ENCODE results near the gene SYPL2.
"Not testable (repeated sequence)": the region's sequence is repeated elsewhere in the genome, so short reads cannot be mapped to it uniquely, and the experiment has no call there.

Gene SYPL2

DNA sequence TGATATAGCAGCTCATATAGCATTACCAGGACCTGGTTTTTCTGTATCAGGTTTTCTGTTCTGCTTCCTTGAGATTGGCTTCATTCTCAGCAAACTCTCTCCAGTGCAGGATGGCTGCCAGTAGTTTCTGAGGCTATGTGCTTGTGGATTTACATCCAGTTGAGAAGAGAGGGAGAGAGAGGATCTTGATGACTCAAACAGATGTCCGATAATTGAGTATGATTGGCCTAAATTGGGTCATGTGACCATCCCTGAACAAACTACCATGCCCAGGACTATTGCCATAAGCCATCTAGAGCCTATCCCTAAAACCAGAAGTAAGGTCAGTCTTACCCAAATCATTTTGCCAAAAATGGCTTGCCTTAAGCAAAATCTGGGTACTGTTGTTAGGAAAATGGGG lies 22.0 kb upstream of the SYPL2 start:
- no peaks in the 10 kb centered on the region for H3K9me3 ChIP-seq (ENCODE audit: control insufficient read depth, insufficient read depth, low read length)
- no peak overlapping the region for H3K9ac ChIP-seq (ENCODE audit: low read depth, low read length)
- H3K36me3 ChIP-seq (ENCODE audit: control insufficient read depth, insufficient read depth, low read length) = no peaks in the 10 kb centered on the region
- H3K4me1 ChIP-seq (ENCODE audit: control insufficient read depth, insufficient read depth, low read length) = no peaks in the 10 kb centered on the region
- no peak overlapping the region for H3K4me3 ChIP-seq (ENCODE audit: low read depth, low read length)
- H3K27me3 ChIP-seq (ENCODE audit: control insufficient read depth, insufficient read depth, low read length) = no peaks in the 10 kb centered on the region

- H3K4me1 ChIP-seq (ENCODE audit: control insufficient read depth, insufficient read depth, low read length); H3K4me3 ChIP-seq (ENCODE audit: low read depth, low read length); H3K9ac ChIP-seq (ENCODE audit: low read depth, low read length); H3K9me3 ChIP-seq (ENCODE audit: control insufficient read depth, insufficient read depth, low read length); H3K27me3 ChIP-seq (ENCODE audit: control insufficient read depth, insufficient read depth, low read length); H3K36me3 ChIP-seq (ENCODE audit: control insufficient read depth, insufficient read depth, low read length): not testable (repeated sequence)
These were observed 20.2 kb upstream of the SYPL2 start for GRCh38 chr1:109445949-109446695.

- H3K9me3 ChIP-seq (ENCODE audit: control insufficient read depth, insufficient read depth, low read length) = no peaks in the 10 kb centered on the region
- no peak overlapping the region for H3K4me3 ChIP-seq (ENCODE audit: low read depth, low read length)
- H3K27me3 ChIP-seq (ENCODE audit: control insufficient read depth, insufficient read depth, low read length) = no peaks in the 10 kb centered on the region
- H3K36me3 ChIP-seq (ENCODE audit: control insufficient read depth, insufficient read depth, low read length) = no peaks in the 10 kb centered on the region
- H3K9ac ChIP-seq (ENCODE audit: low read depth, low read length) = no peak overlapping the region
- H3K4me1 ChIP-seq (ENCODE audit: control insufficient read depth, insufficient read depth, low read length) = no peaks in the 10 kb centered on the region
These were observed 18.8 kb upstream of the SYPL2 start for GRCh38 chr1:109447524-109447923.

DNA sequence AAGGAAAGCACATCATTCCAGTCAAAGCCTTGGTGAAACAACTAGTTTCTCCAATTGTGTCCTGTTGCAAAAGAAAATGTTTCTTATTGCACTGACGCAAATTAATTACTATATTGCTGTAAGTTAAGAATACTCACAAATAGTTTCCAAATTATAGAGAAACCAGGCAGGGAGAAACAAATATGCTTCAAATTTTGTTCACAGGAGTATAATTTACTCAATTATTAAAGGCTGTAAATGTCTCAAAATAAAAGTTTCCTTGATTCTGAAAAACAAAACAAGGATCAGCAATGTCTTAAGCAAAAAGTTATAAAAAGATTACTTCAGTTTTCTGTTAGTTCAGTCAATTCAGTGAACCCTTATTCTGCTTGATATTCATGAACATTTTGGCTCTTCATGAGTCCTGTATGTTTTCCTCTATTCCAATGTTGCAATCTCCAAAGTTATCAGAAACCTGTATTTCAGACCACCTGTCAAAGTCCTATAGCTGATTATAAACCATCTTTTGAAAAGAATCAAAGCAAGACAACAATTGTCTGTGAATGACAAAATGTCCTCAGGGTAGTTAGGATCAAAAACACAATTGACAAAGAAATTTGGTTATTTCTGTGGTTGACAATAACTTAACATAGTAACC lies 11.7 kb upstream of the SYPL2 start:
- no peak overlapping the region for H3K4me3 ChIP-seq (ENCODE audit: low read depth, low read length)
- H3K9me3 ChIP-seq (ENCODE audit: control insufficient read depth, insufficient read depth, low read length) = peaks cover 3% of the 10 kb centered on the region
- no peaks in the 10 kb centered on the region for H3K4me1 ChIP-seq (ENCODE audit: control insufficient read depth, insufficient read depth, low read length)
- no peak overlapping the region for H3K9ac ChIP-seq (ENCODE audit: low read depth, low read length)
- no peaks in the 10 kb centered on the region for H3K27me3 ChIP-seq (ENCODE audit: control insufficient read depth, insufficient read depth, low read length)
- no peaks in the 10 kb centered on the region for H3K36me3 ChIP-seq (ENCODE audit: control insufficient read depth, insufficient read depth, low read length)

GRCh38 chr1:109457819-109458218 lies 8.5 kb upstream of the SYPL2 start:
- Histone ChIP-seq H3K27me3 (ENCODE audit: control insufficient read depth, insufficient read depth, low read length) (no peaks in the 10 kb centered on the region), H3K4me1 (ENCODE audit: control insufficient read depth, insufficient read depth, low read length) (no peaks in the 10 kb centered on the region), H3K9me3 (ENCODE audit: control insufficient read depth, insufficient read depth, low read length) (peaks cover 3% of the 10 kb centered on the region), H3K4me3 (ENCODE audit: low read depth, low read length) (no peak overlapping the region), H3K9ac (ENCODE audit: low read depth, low read length) (no peak overlapping the region), H3K36me3 (ENCODE audit: control insufficient read depth, insufficient read depth, low read length) (no peaks in the 10 kb centered on the region)

- H3K27me3 ChIP-seq (ENCODE audit: control insufficient read depth, insufficient read depth, low read length) = peaks cover 39% of the 10 kb centered on the region
- no peak overlapping the region for H3K9ac ChIP-seq (ENCODE audit: low read depth, low read length)
- no peaks in the 10 kb centered on the region for H3K9me3 ChIP-seq (ENCODE audit: control insufficient read depth, insufficient read depth, low read length)
- H3K4me1 ChIP-seq (ENCODE audit: control insufficient read depth, insufficient read depth, low read length) = peaks cover 14% of the 10 kb centered on the region
- peak overlapping the region; percentile 72 for H3K4me3 ChIP-seq (ENCODE audit: low read depth, low read length)
- H3K36me3 ChIP-seq (ENCODE audit: control insufficient read depth, insufficient read depth, low read length) = no peaks in the 10 kb centered on the region
These were observed 258 bp upstream of the SYPL2 start for GRCh38 chr1:109466125-109466451.

DNA sequence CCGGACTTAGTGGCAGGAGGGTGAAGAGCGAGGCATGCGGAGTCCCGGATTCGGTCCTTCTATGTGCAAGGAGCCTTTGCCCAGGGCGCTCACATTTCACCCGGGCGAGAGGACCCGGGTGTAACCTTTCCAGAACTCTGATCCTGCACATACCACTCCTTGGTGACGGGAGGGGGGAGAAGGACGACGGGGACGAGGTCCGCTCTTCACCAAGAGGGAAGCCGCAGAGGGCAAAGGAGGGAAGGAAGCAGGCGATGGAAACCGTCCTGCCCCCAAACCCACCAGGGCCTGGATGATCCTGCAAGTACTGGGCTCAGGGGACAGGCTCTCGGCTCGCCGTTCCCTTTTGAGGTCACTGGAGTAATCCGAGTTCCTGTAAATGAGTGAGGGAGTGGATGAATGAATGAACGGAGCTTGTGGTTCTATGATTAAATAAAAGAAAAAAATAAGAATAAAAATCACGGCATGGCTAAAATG lies 993 bp downstream of the SYPL2 start:
- Histone ChIP-seq H3K27me3 (ENCODE audit: control insufficient read depth, insufficient read depth, low read length) (peaks cover 39% of the 10 kb centered on the region), H3K4me3 (ENCODE audit: low read depth, low read length) (peak overlapping the region; percentile 68), H3K9me3 (ENCODE audit: control insufficient read depth, insufficient read depth, low read length) (no peaks in the 10 kb centered on the region), H3K4me1 (ENCODE audit: control insufficient read depth, insufficient read depth, low read length) (peaks cover 14% of the 10 kb centered on the region), H3K36me3 (ENCODE audit: control insufficient read depth, insufficient read depth, low read length) (no peaks in the 10 kb centered on the region), H3K9ac (ENCODE audit: low read depth, low read length) (no peak overlapping the region)

DNA sequence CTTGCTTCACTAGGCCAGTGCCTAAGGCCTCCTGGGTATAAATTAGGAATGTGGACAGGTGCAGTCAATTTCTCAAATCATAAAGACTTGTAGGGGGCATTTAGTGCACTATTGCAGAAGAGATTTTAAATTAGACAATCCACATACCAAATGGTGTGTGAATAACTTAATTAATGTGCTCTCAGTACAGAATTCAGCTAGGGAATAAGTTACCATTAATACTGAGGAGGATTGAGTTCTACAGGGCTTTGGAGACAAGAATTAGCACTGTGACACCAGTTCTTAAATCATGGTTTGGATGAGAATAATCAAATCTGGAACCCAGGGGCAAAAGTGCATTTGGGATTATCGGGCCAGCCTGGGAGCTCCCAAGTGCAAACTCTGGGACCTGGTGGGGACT lies 1.7 kb downstream of the SYPL2 start:
- peaks cover 39% of the 10 kb centered on the region for H3K27me3 ChIP-seq (ENCODE audit: control insufficient read depth, insufficient read depth, low read length)

DNA sequence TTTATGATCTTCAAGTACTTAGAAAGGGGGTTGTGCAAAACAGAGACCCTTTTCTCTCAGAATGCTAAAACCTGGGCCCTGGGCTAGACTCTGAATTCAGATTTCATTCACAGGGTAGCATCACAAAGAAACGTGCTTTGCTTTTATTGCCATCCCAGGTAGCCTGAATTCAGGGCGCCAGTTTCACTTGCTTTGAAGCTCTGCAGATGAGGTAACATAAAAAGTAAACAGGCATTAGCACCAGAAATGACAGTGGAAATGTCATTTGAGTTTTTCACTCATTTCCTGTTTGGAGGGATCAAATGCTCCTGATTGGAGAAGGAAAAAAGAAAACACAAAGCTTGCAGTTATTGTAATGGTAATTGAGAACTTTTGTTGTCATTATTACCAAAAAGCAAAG lies 2.6 kb downstream of the SYPL2 start:
- Histone ChIP-seq H3K9ac (ENCODE audit: low read depth, low read length) (no peak overlapping the region), H3K4me1 (ENCODE audit: control insufficient read depth, insufficient read depth, low read length) (peaks cover 14% of the 10 kb centered on the region), H3K9me3 (ENCODE audit: control insufficient read depth, insufficient read depth, low read length) (no peaks in the 10 kb centered on the region), H3K4me3 (ENCODE audit: low read depth, low read length) (no peak overlapping the region), H3K36me3 (ENCODE audit: control insufficient read depth, insufficient read depth, low read length) (no peaks in the 10 kb centered on the region), H3K27me3 (ENCODE audit: control insufficient read depth, insufficient read depth, low read length) (peaks cover 36% of the 10 kb centered on the region)

More for the DNA sequence above, 1.7 kb downstream of the SYPL2 start:
- no peaks in the 10 kb centered on the region for H3K9me3 ChIP-seq (ENCODE audit: control insufficient read depth, insufficient read depth, low read length)
- no peaks in the 10 kb centered on the region for H3K36me3 ChIP-seq (ENCODE audit: control insufficient read depth, insufficient read depth, low read length)
- peak overlapping the region; percentile 68 for H3K4me3 ChIP-seq (ENCODE audit: low read depth, low read length)
- peaks cover 14% of the 10 kb centered on the region for H3K4me1 ChIP-seq (ENCODE audit: control insufficient read depth, insufficient read depth, low read length)
- no peak overlapping the region for H3K9ac ChIP-seq (ENCODE audit: low read depth, low read length)

- no peak overlapping the region for H3K9ac ChIP-seq (ENCODE audit: low read depth, low read length)
- H3K36me3 ChIP-seq (ENCODE audit: control insufficient read depth, insufficient read depth, low read length) = no peaks in the 10 kb centered on the region
- no peaks in the 10 kb centered on the region for H3K9me3 ChIP-seq (ENCODE audit: control insufficient read depth, insufficient read depth, low read length)
- H3K4me3 ChIP-seq (ENCODE audit: low read depth, low read length) = no peak overlapping the region
- H3K4me1 ChIP-seq (ENCODE audit: control insufficient read depth, insufficient read depth, low read length) = peaks cover 14% of the 10 kb centered on the region
- peaks cover 24% of the 10 kb centered on the region for H3K27me3 ChIP-seq (ENCODE audit: control insufficient read depth, insufficient read depth, low read length)
These were observed 3.9 kb downstream of the SYPL2 start for GRCh38 chr1:109470245-109470644.

- peaks cover 10% of the 10 kb centered on the region for H3K27me3 ChIP-seq (ENCODE audit: control insufficient read depth, insufficient read depth, low read length)
- H3K9me3 ChIP-seq (ENCODE audit: control insufficient read depth, insufficient read depth, low read length) = no peaks in the 10 kb centered on the region
- peaks cover 12% of the 10 kb centered on the region for H3K4me1 ChIP-seq (ENCODE audit: control insufficient read depth, insufficient read depth, low read length)
- H3K36me3 ChIP-seq (ENCODE audit: control insufficient read depth, insufficient read depth, low read length) = no peaks in the 10 kb centered on the region
- H3K9ac ChIP-seq (ENCODE audit: low read depth, low read length) = no peak overlapping the region
- no peak overlapping the region for H3K4me3 ChIP-seq (ENCODE audit: low read depth, low read length)
These were observed 6.4 kb downstream of the SYPL2 start for GRCh38 chr1:109472779-109473178.

DNA sequence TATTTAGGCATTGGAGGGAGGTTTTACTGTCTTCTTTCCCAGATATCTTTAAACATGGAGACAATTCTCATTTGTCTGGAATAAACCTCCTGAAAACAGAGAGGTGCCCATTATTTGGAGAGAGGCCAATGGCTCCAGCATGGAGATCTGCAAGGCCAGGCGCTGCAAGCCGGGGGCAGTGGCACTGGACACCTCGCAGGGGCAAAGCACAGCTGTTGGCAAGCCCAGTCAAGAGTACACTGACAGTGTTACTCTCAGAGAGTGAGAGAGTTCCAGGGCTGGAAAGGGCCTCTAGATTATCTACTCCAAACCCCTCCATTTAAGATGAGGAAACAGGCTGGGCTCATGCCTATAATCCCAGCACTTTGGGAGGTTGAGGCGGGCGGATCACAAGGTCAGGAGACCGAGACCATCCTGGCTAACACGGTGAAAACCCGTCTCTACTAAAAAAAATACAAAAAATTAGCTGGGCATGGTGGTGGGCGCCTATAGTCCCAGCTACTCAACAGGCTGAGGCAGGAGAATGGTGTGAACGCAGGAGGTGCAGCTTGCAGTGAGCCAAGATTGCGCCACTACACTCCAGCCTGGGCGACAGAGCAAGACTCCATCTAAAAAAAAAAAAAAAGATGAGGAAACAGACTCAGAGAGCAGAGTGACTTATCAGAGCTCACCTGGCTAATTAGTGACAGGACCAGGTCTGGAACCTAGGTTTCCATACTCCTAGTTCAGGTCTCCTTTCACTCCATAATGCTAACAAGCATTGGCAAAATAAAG lies 7.1 kb downstream of the SYPL2 start:
- not testable (repeated sequence) for H3K4me3 ChIP-seq (ENCODE audit: low read depth, low read length); H3K27me3 ChIP-seq (ENCODE audit: control insufficient read depth, insufficient read depth, low read length); H3K36me3 ChIP-seq (ENCODE audit: control insufficient read depth, insufficient read depth, low read length)

More for the DNA sequence above, 7.1 kb downstream of the SYPL2 start:
- H3K9ac ChIP-seq (ENCODE audit: low read depth, low read length); H3K9me3 ChIP-seq (ENCODE audit: control insufficient read depth, insufficient read depth, low read length); H3K4me1 ChIP-seq (ENCODE audit: control insufficient read depth, insufficient read depth, low read length): not testable (repeated sequence)

All from iPS-15b (cell line).